H1 (cell line): ENCODE data around the gene CETN1. TPM values are rescaled to one million over a fixed set of nuclear protein-coding genes. Genes with fewer than 3 reads are reported as not detected.

Experiments used
- CBX8 ChIP-seq: fragments of 300-800, 300-1000 bp; sonication (generic); IDR thresholded peaks from 2 replicates; pipeline ENCODE4 v1.7.1; 2016; ENCODE audit warnings: low read depth, low read length, borderline replicate concordance
- CEBPB ChIP-seq: IDR thresholded peaks from 2 replicates; pipeline ENCODE4 v1.6.1; 2012; ENCODE audit warnings: low read depth, low read length
- CHD1 ChIP-seq: IDR thresholded peaks from 2 replicates; pipeline ENCODE4 v1.6.1; 2012; ENCODE audit warnings: low read depth, low read length, improper control_type of control experiment
- EGR1 ChIP-seq: IDR thresholded peaks from 2 replicates; pipeline ENCODE4 v1.6.1; 2011; ENCODE audit warnings: low read depth, low read length, borderline replicate concordance
- KDM5A ChIP-seq: fragments of 200-600 bp; IDR thresholded peaks from 2 replicates; pipeline ENCODE4 v1.7.1; 2012; ENCODE audit warnings: mild to moderate bottlenecking, low read length, inconsistent platforms, mixed read lengths
- SAP30 ChIP-seq: fragments of 300-600 bp; sonication (generic); IDR thresholded peaks from 2 replicates; pipeline ENCODE4 v1.7.1; 2012; ENCODE audit warnings: low read length, moderate library complexity, mild to moderate bottlenecking, inconsistent platforms; ENCODE audit not compliant: insufficient read depth, insufficient replicate concordance
- SIN3A ChIP-seq, 2 experiments: IDR thresholded peaks in 1 of 2; conservative IDR thresholded peaks in 1 of 2; 2 replicates each; pipeline ENCODE4 v1.6.1; 2011 to 2012; ENCODE audit warnings: low read length in 2 of 2, improper control_type of control experiment in 1 of 2, low read depth in 1 of 2, mild to moderate bottlenecking in 1 of 2
- SIX5 ChIP-seq: IDR thresholded peaks from 2 replicates; pipeline ENCODE4 v1.6.1; 2011; ENCODE audit warnings: mild to moderate bottlenecking, low read depth, low read length
- polyA plus RNA-seq, 7 experiments: library from polyadenylated mRNA; depleted of rRNA in 3 of 7; stranded (reverse) in 5 of 7; unstranded in 2 of 7; fragments of >200 nt in 5 of 7; fragments of 200-250 nt in 2 of 7; gene quantifications; 1 replicate in 5 of 7; 2 replicates in 1 of 7; 4 replicates in 1 of 7; pipeline versions ENCODE4 v1.2.1 to v1.2.3, GENCODE V29; 2011 to 2013; ENCODE audit warnings: missing spikeins in 2 of 7, mixed read lengths in 2 of 7
- total RNA-seq: library from RNA; stranded (reverse); fragmentation: NEBNext Ultra II Directional; extraction: Animal tissue kit (Norgen Biotek cat#: 25700); gene quantifications from 2 replicates; pipeline ENCODE4 v1.2.1, GENCODE V29; 2021
- TF ChIP-seq, protein P1 (sequence below): fragments of 300-600 bp; sonication (generic); IDR thresholded peaks from 2 replicates; pipeline ENCODE4 v1.7.1; 2012; ENCODE audit warnings: low read length, moderate library complexity, mild to moderate bottlenecking, inconsistent platforms; ENCODE audit not compliant: insufficient replicate concordance
- TF ChIP-seq, protein P2 (sequence below): IDR thresholded peaks from 2 replicates; pipeline ENCODE4 v1.6.1; 2012; ENCODE audit warnings: inconsistent platforms
- TF ChIP-seq, protein P3 (sequence below): IDR thresholded peaks from 2 replicates; pipeline ENCODE4 v1.6.1; 2011; ENCODE audit warnings: low read depth, mild to moderate bottlenecking, low read length; ENCODE audit not compliant: insufficient read depth

The CETN1 gene
- total and polyA plus RNA-seq, 2 of the 8 experiments (the other 6 are each of a cell fraction or from before 2014, with no cell fraction given) = not detected

DNA sequence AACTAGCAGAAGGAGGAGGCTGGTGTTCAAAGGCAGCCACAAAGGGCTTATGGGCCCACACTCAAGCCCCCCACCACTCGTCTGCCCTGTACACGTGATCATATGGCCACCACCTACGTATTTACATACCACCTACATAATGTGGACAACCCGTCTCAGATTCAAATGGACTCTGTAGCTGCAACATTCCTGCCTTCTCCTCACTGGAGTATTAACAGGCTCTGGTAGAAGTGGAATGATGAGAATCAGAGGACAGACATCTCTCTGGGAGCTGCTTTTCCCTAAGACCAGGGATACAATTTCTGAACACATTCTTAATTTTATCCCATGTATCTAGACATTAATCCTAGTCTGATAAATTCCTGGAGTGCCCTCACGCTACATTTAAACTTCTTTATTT is 9.5 kb upstream of the CETN1 start (continued):
- TF ChIP-seq, protein P1, sequence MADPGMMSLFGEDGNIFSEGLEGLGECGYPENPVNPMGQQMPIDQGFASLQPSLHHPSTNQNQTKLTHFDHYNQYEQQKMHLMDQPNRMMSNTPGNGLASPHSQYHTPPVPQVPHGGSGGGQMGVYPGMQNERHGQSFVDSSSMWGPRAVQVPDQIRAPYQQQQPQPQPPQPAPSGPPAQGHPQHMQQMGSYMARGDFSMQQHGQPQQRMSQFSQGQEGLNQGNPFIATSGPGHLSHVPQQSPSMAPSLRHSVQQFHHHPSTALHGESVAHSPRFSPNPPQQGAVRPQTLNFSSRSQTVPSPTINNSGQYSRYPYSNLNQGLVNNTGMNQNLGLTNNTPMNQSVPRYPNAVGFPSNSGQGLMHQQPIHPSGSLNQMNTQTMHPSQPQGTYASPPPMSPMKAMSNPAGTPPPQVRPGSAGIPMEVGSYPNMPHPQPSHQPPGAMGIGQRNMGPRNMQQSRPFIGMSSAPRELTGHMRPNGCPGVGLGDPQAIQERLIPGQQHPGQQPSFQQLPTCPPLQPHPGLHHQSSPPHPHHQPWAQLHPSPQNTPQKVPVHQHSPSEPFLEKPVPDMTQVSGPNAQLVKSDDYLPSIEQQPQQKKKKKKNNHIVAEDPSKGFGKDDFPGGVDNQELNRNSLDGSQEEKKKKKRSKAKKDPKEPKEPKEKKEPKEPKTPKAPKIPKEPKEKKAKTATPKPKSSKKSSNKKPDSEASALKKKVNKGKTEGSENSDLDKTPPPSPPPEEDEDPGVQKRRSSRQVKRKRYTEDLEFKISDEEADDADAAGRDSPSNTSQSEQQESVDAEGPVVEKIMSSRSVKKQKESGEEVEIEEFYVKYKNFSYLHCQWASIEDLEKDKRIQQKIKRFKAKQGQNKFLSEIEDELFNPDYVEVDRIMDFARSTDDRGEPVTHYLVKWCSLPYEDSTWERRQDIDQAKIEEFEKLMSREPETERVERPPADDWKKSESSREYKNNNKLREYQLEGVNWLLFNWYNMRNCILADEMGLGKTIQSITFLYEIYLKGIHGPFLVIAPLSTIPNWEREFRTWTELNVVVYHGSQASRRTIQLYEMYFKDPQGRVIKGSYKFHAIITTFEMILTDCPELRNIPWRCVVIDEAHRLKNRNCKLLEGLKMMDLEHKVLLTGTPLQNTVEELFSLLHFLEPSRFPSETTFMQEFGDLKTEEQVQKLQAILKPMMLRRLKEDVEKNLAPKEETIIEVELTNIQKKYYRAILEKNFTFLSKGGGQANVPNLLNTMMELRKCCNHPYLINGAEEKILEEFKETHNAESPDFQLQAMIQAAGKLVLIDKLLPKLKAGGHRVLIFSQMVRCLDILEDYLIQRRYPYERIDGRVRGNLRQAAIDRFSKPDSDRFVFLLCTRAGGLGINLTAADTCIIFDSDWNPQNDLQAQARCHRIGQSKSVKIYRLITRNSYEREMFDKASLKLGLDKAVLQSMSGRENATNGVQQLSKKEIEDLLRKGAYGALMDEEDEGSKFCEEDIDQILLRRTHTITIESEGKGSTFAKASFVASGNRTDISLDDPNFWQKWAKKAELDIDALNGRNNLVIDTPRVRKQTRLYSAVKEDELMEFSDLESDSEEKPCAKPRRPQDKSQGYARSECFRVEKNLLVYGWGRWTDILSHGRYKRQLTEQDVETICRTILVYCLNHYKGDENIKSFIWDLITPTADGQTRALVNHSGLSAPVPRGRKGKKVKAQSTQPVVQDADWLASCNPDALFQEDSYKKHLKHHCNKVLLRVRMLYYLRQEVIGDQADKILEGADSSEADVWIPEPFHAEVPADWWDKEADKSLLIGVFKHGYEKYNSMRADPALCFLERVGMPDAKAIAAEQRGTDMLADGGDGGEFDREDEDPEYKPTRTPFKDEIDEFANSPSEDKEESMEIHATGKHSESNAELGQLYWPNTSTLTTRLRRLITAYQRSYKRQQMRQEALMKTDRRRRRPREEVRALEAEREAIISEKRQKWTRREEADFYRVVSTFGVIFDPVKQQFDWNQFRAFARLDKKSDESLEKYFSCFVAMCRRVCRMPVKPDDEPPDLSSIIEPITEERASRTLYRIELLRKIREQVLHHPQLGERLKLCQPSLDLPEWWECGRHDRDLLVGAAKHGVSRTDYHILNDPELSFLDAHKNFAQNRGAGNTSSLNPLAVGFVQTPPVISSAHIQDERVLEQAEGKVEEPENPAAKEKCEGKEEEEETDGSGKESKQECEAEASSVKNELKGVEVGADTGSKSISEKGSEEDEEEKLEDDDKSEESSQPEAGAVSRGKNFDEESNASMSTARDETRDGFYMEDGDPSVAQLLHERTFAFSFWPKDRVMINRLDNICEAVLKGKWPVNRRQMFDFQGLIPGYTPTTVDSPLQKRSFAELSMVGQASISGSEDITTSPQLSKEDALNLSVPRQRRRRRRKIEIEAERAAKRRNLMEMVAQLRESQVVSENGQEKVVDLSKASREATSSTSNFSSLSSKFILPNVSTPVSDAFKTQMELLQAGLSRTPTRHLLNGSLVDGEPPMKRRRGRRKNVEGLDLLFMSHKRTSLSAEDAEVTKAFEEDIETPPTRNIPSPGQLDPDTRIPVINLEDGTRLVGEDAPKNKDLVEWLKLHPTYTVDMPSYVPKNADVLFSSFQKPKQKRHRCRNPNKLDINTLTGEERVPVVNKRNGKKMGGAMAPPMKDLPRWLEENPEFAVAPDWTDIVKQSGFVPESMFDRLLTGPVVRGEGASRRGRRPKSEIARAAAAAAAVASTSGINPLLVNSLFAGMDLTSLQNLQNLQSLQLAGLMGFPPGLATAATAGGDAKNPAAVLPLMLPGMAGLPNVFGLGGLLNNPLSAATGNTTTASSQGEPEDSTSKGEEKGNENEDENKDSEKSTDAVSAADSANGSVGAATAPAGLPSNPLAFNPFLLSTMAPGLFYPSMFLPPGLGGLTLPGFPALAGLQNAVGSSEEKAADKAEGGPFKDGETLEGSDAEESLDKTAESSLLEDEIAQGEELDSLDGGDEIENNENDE = no peak
- TF ChIP-seq CHD1 = no peak
- TF ChIP-seq EGR1 = no peak
- TF ChIP-seq, protein P2, sequence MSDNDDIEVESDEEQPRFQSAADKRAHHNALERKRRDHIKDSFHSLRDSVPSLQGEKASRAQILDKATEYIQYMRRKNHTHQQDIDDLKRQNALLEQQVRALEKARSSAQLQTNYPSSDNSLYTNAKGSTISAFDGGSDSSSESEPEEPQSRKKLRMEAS = no peak
- TF ChIP-seq SIN3A (conservative IDR thresholded peaks at IDR 0.05 in 1 of 2, IDR thresholded peaks at IDR 0.05 in 1 of 2; ENCODE audit: low read depth in 1 of 2, low read length in 2 of 2) = no peak
- TF ChIP-seq SAP30 = no peak
- no peak for TF ChIP-seq CEBPB
- TF ChIP-seq CBX8 = no peak
- no peak for TF ChIP-seq KDM5A
- no peak for TF ChIP-seq SIX5
- TF ChIP-seq, protein P3, sequence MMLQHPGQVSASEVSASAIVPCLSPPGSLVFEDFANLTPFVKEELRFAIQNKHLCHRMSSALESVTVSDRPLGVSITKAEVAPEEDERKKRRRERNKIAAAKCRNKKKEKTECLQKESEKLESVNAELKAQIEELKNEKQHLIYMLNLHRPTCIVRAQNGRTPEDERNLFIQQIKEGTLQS = no peak
